T-helper 1 cell treated with Interleukin-12 subunit alpha and Interleukin-12 subunit beta and Interleukin-4 antibody, amounts not matched to agents 30 μg/mL and 1 μg/mL, for 36 hours (primary cell): ENCODE measurements around the gene SDC1.

ENCODE experiments used
- H3K27ac Mint-ChIP-seq: one replicate; pipeline ENCODE4 v1.8.0; 2021; ENCODE audit warnings: mild to moderate bottlenecking, mixed read lengths
- H3K27me3 Mint-ChIP-seq: one replicate; pipeline ENCODE4 v1.8.0; 2021; ENCODE audit warnings: low read depth, mixed read lengths
- H3K36me3 Mint-ChIP-seq: one replicate; pipeline ENCODE4 v1.8.0; 2021; ENCODE audit warnings: low read depth, mixed read lengths
- H3K4me1 Mint-ChIP-seq: one replicate; pipeline ENCODE4 v1.8.0; 2021; ENCODE audit warnings: low read depth, mixed read lengths
- H3K4me3 Mint-ChIP-seq: one replicate; pipeline ENCODE4 v1.8.0; 2021; ENCODE audit warnings: mild to moderate bottlenecking, moderate library complexity, mixed read lengths
- H3K9me3 Mint-ChIP-seq: one replicate; pipeline ENCODE4 v1.8.0; 2021; ENCODE audit warnings: mixed read lengths

The SDC1 gene

GRCh38 chr2:20173064-20173463 lies 51.9 kb downstream of the SDC1 start:
- H3K4me3 Mint-ChIP-seq, result no peak overlapping the region
- no peaks in the 10 kb centered on the region for H3K36me3 Mint-ChIP-seq
- no peaks in the 10 kb centered on the region for H3K4me1 Mint-ChIP-seq
- H3K9me3 Mint-ChIP-seq, result no peaks in the 10 kb centered on the region
- no peaks in the 10 kb centered on the region for H3K27me3 Mint-ChIP-seq
- no peak overlapping the region for H3K27ac Mint-ChIP-seq

DNA sequence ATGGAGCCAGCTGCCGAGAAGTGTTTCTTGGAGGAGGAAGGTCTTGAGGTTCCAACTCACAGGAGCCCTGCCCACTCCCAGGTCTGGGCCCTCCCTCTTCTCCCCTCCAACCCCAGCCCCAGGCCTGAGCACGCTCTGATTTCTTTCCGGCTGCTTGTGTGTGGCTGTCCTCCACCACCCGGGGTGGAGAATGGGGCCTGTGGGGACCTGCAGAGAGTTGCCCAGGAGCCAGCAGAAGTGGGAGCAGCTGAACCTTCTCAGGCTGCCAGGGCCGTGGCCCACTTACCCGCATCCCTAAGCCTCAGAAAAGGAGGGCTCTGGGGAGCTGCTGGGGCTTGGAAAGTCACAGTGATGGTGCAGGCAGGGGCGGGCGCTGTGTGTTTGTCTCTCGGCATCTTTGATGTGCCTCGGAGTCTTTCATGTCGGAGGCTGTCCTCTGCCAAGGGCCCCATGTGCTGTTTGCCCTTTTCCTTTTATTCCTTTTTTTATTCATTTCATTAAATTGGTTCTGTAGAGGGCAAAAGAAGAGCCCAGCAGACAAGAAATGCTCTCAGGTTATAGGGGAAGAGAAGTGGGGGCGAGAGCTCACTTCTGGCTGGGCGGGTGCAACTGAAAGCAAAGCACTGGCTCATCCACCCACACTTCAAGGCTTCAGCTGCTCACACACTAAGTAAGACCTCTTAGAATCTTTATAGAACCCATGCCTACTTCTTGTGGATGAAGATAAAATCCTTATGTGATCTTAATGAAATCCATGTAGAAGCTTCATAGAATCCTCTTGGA lies 52.5 kb downstream of the SDC1 start:
- Mint-ChIP-seq H3K27me3 (no peaks in the 10 kb centered on the region), H3K36me3 (no peaks in the 10 kb centered on the region), H3K4me3 (no peak overlapping the region), H3K27ac (no peak overlapping the region), H3K4me1 (no peaks in the 10 kb centered on the region), H3K9me3 (no peaks in the 10 kb centered on the region)

GRCh38 chr2:20171445-20171977 lies 53.4 kb downstream of the SDC1 start:
- Mint-ChIP-seq H3K27ac (no peak overlapping the region), H3K4me1 (no peaks in the 10 kb centered on the region), H3K27me3 (no peaks in the 10 kb centered on the region), H3K36me3 (no peaks in the 10 kb centered on the region), H3K9me3 (no peaks in the 10 kb centered on the region), H3K4me3 (no peak overlapping the region)

DNA sequence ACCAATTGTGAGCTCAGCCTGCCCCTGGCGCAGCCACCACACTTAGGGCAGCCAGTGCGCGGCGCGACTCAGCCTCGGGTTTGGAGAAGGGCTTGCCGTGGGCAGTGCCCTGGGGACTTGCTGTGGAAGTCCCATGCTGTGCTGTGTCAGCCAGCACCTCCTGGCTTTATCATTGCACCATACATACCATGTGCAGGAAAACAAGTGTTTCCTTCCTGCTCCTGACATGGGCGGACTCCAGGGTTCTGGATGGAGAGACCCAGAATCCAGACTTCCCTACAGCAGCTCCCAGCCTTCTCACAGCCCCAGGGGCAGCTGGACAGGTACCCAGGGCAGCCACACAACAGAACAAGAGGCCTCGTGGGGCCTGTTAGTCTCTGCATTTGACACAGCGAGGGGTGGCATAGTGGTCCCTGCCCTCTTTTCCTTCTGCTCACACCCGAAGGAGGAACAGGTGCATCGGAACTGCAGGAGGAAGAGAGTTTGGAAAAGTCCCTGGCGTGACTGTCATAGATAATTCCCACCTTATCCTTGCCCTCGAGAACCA lies 54.2 kb downstream of the SDC1 start:
- H3K36me3 Mint-ChIP-seq, result no peaks in the 10 kb centered on the region
- no peaks in the 10 kb centered on the region for H3K27me3 Mint-ChIP-seq
- H3K4me1 Mint-ChIP-seq, result no peaks in the 10 kb centered on the region
- H3K4me3 Mint-ChIP-seq, result no peak overlapping the region
- no peak overlapping the region for H3K27ac Mint-ChIP-seq
- H3K9me3 Mint-ChIP-seq, result no peaks in the 10 kb centered on the region

- no peaks in the 10 kb centered on the region for H3K27me3 Mint-ChIP-seq
Measured at GRCh38 chr2:20169796-20170703, 54.9 kb downstream of the SDC1 start.

DNA sequence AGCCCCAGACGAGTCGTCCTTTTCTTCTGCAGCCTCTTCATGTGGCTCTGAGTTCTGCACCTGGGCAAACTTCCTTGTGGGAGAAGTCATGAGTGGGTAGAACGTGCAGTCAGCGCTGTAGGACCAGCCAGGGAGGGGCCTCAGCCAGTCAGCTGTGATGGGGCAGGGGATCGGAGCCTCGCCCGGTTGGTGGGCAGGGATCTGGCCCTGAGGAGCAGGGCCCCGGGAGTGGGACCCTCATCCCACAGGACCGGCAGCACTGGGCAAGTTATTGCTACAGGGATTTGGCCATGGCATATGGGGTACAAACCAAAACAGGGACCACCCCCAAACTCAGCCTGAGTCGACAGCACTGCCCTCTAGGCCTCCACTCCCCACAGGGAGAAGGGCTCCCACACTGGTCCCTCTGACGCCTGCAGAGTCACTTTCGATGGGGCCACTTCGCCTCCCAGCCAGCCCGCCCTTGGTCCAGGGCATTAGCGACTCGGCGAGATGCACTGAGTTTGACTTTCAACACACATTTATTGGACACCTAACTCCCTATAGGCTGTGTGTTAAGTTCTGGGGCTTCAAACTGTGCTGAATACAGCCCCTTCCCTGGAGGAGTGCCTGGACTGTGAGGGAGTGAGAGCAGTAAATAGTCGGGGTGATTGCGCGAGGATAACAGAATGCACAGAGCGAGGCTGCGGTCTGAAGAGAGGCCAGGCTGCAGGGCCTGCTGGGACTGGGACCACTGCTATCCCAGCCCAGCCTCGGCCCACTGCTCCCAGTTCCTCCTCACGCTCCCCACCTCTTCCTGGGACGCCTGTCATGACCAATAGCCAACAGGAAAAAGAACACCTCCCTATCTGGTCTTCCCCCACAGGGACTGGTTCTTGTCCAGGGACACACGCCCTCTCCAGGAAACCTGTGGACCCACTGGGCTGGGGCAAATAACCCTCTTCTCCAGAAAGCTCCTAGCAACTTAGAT lies 55.9 kb downstream of the SDC1 start:
- no peak overlapping the region for H3K4me3 Mint-ChIP-seq
- H3K4me1 Mint-ChIP-seq, result no peaks in the 10 kb centered on the region
- no peaks in the 10 kb centered on the region for H3K36me3 Mint-ChIP-seq
- H3K27ac Mint-ChIP-seq, result no peak overlapping the region
- no peaks in the 10 kb centered on the region for H3K9me3 Mint-ChIP-seq
- no peaks in the 10 kb centered on the region for H3K27me3 Mint-ChIP-seq

More at GRCh38 chr2:20169796-20170703, 54.9 kb downstream of the SDC1 start:
- H3K9me3 Mint-ChIP-seq, result no peaks in the 10 kb centered on the region
- H3K4me3 Mint-ChIP-seq, result no peak overlapping the region
- no peaks in the 10 kb centered on the region for H3K36me3 Mint-ChIP-seq
- no peaks in the 10 kb centered on the region for H3K4me1 Mint-ChIP-seq
- H3K27ac Mint-ChIP-seq, result no peak overlapping the region

GRCh38 chr2:20168048-20168726 lies 56.7 kb downstream of the SDC1 start:
- Mint-ChIP-seq H3K4me1 (no peaks in the 10 kb centered on the region), H3K36me3 (no peaks in the 10 kb centered on the region), H3K27ac (no peak overlapping the region), H3K4me3 (no peak overlapping the region), H3K27me3 (no peaks in the 10 kb centered on the region), H3K9me3 (no peaks in the 10 kb centered on the region)

GRCh38 chr2:20167356-20167755 lies 57.6 kb downstream of the SDC1 start:
- Mint-ChIP-seq H3K9me3 (no peaks in the 10 kb centered on the region), H3K27me3 (no peaks in the 10 kb centered on the region), H3K36me3 (no peaks in the 10 kb centered on the region)

GRCh38 chr2:20165677-20166509 lies 59.0 kb downstream of the SDC1 start:
- H3K9me3 Mint-ChIP-seq, result no peaks in the 10 kb centered on the region
- H3K27me3 Mint-ChIP-seq, result no peaks in the 10 kb centered on the region
- H3K36me3 Mint-ChIP-seq, result no peaks in the 10 kb centered on the region
- H3K27ac Mint-ChIP-seq, result no peak overlapping the region
- H3K4me3 Mint-ChIP-seq, result no peak overlapping the region
- no peaks in the 10 kb centered on the region for H3K4me1 Mint-ChIP-seq

More at GRCh38 chr2:20167356-20167755, 57.6 kb downstream of the SDC1 start:
- no peak overlapping the region for H3K4me3 Mint-ChIP-seq
- no peaks in the 10 kb centered on the region for H3K4me1 Mint-ChIP-seq
- H3K27ac Mint-ChIP-seq, result no peak overlapping the region

DNA sequence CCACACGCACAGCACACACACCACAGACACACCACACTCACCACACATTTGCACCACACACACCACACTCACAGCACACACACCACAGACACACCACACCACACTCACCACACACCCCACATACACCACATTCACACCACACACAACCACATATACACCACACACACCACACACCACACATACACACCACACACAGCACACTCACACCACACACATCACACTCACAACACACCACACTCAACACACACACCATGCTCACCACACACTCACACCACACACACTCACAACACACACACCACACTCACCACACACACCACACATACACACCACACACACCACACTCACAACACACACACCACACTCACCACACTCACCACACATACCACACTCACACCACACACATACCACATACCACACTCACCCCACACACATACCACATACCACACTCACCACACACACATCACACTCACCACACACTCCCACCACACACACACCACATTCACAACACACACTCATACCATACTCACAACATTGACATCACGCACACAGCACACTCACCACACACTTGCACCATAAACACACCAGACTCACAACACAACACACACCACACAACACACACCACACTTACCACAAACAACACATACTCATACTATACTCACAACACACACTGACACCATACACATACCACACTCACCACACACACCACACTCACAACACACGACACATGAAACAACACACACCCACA lies 60.0 kb downstream of the SDC1 start:
- Mint-ChIP-seq H3K27ac (no peak overlapping the region), H3K4me3 (no peak overlapping the region), H3K36me3 (no peaks in the 10 kb centered on the region), H3K9me3 (no peaks in the 10 kb centered on the region), H3K27me3 (peaks cover 5% of the 10 kb centered on the region), H3K4me1 (no peaks in the 10 kb centered on the region)

DNA sequence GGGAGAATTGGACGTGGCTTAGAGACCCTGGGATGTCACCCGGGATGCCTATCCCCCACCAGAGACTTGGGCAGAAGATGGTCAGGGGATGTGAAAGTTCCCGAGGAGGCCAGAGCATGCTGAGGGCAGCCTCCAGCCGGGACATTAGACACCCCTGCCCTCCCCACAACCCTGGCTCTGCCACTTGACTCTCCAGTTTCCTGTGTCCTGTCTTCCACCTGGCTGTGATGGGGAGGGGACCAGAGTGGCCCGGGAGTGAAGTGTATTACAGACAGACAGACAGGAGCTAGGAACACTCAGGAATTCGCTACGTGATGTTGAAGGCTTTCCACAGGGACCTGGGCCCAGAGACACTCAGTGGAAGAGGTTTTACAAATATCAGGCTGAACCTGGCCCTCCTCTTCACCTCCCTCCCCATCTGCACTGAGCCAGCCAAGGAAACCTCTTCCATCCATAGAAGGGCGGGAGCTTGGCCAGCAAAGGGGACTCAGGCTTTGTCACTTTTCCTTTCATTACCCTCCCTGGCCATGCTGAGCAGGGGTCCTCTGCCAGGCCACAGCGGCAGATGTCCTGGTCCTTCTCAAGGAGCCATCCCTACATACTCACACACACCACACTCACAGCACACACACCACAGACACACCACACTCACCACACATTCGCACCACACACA lies 60.7 kb downstream of the SDC1 start:
- no peak overlapping the region for H3K4me3 Mint-ChIP-seq
- H3K36me3 Mint-ChIP-seq, result no peaks in the 10 kb centered on the region
- peaks cover 12% of the 10 kb centered on the region for H3K27me3 Mint-ChIP-seq
- no peak overlapping the region for H3K27ac Mint-ChIP-seq
- H3K9me3 Mint-ChIP-seq, result no peaks in the 10 kb centered on the region
- H3K4me1 Mint-ChIP-seq, result no peaks in the 10 kb centered on the region
